Epithelial cell of alveolus of lung (primary cell): ENCODE measurements around the gene HELLS. TPM values are rescaled to one million over a fixed set of nuclear protein-coding genes. Genes with fewer than 3 reads are reported as not detected.

Source experiments
- total RNA-seq: library from RNA; depleted of rRNA; stranded (reverse); fragments of >200 nt; gene quantifications from 2 replicates; pipeline ENCODE4 v1.2.1, GENCODE V29; 2015

HELLS gene
- 24.2 and 27.9 TPM in 2 replicates for total RNA-seq

GRCh38 chr10:94545391-94546048 is at the start of gene HELLS:
TSS of gene HELLS (plus strand) at chr10:94545788. CDS start at chr10:94545922, 134 bp downstream.

Other genes with a start within 250 kb of the HELLS start
- 7.7 and 19.1 TPM in 2 replicates for gene NOC3L, start 182.8 kb upstream of the HELLS start, total RNA-seq
- 6.6 and 7.8 TPM in 2 replicates for gene TBC1D12, start 143.2 kb upstream of the HELLS start, total RNA-seq
- not detected in 2 replicates for gene CYP2C18, start 137.9 kb downstream of the HELLS start, total RNA-seq
- not detected in 2 replicates for gene CYP2C19, start 216.9 kb downstream of the HELLS start, total RNA-seq